Parathyroid adenoma (tissue), 2 donors: Measurements from ENCODE around the gene FOXO1.

Experiments used
- H2AFZ ChIP-seq: fragments of 300-600 bp; sonication (generic); one replicate; pipeline ENCODE4 v1.7.0; 2017; ENCODE audit warnings: antibody characterized with exemption, mild to moderate bottlenecking
- H3K27ac ChIP-seq: fragments of 300-600 bp; sonication (generic); one replicate; pipeline ENCODE4 v1.7.0; 2017
- H3K27me3 ChIP-seq: fragments of 300-600 bp; sonication (generic); one replicate; pipeline ENCODE4 v1.7.0; 2017; ENCODE audit warnings: low read length; ENCODE audit not compliant: control insufficient read depth, insufficient read depth
- H3K36me3 ChIP-seq: fragments of 300-600 bp; sonication (generic); one replicate; pipeline ENCODE4 v1.7.0; 2017; ENCODE audit warnings: low read length; ENCODE audit not compliant: control insufficient read depth, insufficient read depth
- H3K4me1 ChIP-seq: fragments of 300-600 bp; sonication (generic); one replicate; pipeline ENCODE4 v1.7.0; 2017; ENCODE audit warnings: control low read depth
- H3K4me2 ChIP-seq: fragments of 300-600 bp; sonication (generic); one replicate; pipeline ENCODE4 v1.7.0; 2017; ENCODE audit warnings: low read length
- H3K4me3 ChIP-seq: fragments of 300-600 bp; sonication (generic); one replicate; pipeline ENCODE4 v1.7.0; 2017; ENCODE audit warnings: low read depth, low read length
- H3K79me2 ChIP-seq: fragments of 300-600 bp; sonication (generic); one replicate; pipeline ENCODE4 v1.7.0; 2017; ENCODE audit warnings: control low read depth
- H3K9ac ChIP-seq: fragments of 300-600 bp; sonication (generic); one replicate; pipeline ENCODE4 v1.7.0; 2017; ENCODE audit warnings: mild to moderate bottlenecking
- H3K9me3 ChIP-seq: fragments of 300-600 bp; sonication (generic); one replicate; pipeline ENCODE4 v1.7.0; 2017; ENCODE audit warnings: low read length; ENCODE audit not compliant: control insufficient read depth
- CTCF ChIP-seq: fragments of 300-600 bp; sonication (generic); IDR thresholded peaks from one replicate; pipeline ENCODE4 v1.7.0; 2017; ENCODE audit warnings: antibody characterized with exemption, mild to moderate bottlenecking
- donor health status: primary hyperparathyroidism.

FOXO1 gene

DNA sequence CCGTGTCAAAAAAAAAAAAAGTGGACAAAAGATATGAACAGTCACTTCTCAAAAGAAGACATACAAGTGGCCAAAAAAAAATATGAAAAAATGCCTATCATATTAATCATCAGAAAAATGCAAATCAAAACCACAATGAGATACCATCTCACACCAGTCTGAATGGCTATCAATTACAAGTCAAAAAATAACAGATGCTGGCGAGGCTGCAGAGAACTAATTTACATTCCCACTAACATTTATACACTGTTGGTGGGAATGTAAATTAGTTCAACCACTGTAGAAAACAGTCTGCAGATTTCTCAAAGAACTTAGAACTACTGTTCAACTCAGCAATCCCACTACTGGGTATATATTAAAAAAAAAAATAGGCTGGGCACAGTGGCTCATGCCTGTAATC lies 26.5 kb upstream of the FOXO1 start:
- Histone ChIP-seq H3K9ac (no peak overlapping the region), H3K36me3 (no peaks in the 10 kb centered on the region), H2AFZ (no peak overlapping the region), H3K4me1 (no peaks in the 10 kb centered on the region), H3K27ac (no peak overlapping the region), H3K79me2 (no peaks in the 10 kb centered on the region), H3K4me3 (no peak overlapping the region), H3K9me3 (no peaks in the 10 kb centered on the region), H3K4me2 (no peak overlapping the region), H3K27me3 (no peaks in the 10 kb centered on the region)
- TF ChIP-seq CTCF: no peak

- H3K4me3 ChIP-seq: no peak overlapping the region
- no peaks in the 10 kb centered on the region for H3K9me3 ChIP-seq
- H3K27me3 ChIP-seq: no peaks in the 10 kb centered on the region
- H2AFZ ChIP-seq: no peak overlapping the region
- no peak overlapping the region for H3K27ac ChIP-seq
- no peaks in the 10 kb centered on the region for H3K79me2 ChIP-seq
- H3K9ac ChIP-seq: no peak overlapping the region
- H3K36me3 ChIP-seq: no peaks in the 10 kb centered on the region
- H3K4me1 ChIP-seq: no peaks in the 10 kb centered on the region
- no peak for TF ChIP-seq CTCF
- no peak overlapping the region for H3K4me2 ChIP-seq
These were observed 22.3 kb upstream of the FOXO1 start for GRCh38 chr13:40688781-40689180.

GRCh38 chr13:40682449-40683240 lies 16.2 kb upstream of the FOXO1 start:
- no peaks in the 10 kb centered on the region for H3K79me2 ChIP-seq
- no peaks in the 10 kb centered on the region for H3K36me3 ChIP-seq
- H3K9me3 ChIP-seq: no peaks in the 10 kb centered on the region
- H3K27me3 ChIP-seq: no peaks in the 10 kb centered on the region
- no peak overlapping the region for H3K9ac ChIP-seq
- H2AFZ ChIP-seq: no peak overlapping the region
- no peaks in the 10 kb centered on the region for H3K4me1 ChIP-seq
- peak; percentile 53 for TF ChIP-seq CTCF
- H3K4me3 ChIP-seq: no peak overlapping the region
- no peak overlapping the region for H3K27ac ChIP-seq
- H3K4me2 ChIP-seq: no peak overlapping the region

GRCh38 chr13:40681341-40682146 lies 15.1 kb upstream of the FOXO1 start:
- H3K9ac ChIP-seq: no peak overlapping the region
- H3K4me2 ChIP-seq: no peak overlapping the region
- no peaks in the 10 kb centered on the region for H3K4me1 ChIP-seq
- H2AFZ ChIP-seq: no peak overlapping the region
- no peaks in the 10 kb centered on the region for H3K36me3 ChIP-seq
- no peak overlapping the region for H3K4me3 ChIP-seq
- no peak overlapping the region for H3K27ac ChIP-seq
- TF ChIP-seq CTCF: no peak
- no peaks in the 10 kb centered on the region for H3K27me3 ChIP-seq
- H3K79me2 ChIP-seq: no peaks in the 10 kb centered on the region
- H3K9me3 ChIP-seq: no peaks in the 10 kb centered on the region
